NCI-H2227 treated with DMSO at 0.1 percent for 48 hours (cell line): ENCODE results near the gene IGSF9.

Experiments used
- DNase-seq: peaks from one replicate; lab custom pipeline; 2025; lab: John Stamatoyannopoulos, UW

The IGSF9 gene

DNA sequence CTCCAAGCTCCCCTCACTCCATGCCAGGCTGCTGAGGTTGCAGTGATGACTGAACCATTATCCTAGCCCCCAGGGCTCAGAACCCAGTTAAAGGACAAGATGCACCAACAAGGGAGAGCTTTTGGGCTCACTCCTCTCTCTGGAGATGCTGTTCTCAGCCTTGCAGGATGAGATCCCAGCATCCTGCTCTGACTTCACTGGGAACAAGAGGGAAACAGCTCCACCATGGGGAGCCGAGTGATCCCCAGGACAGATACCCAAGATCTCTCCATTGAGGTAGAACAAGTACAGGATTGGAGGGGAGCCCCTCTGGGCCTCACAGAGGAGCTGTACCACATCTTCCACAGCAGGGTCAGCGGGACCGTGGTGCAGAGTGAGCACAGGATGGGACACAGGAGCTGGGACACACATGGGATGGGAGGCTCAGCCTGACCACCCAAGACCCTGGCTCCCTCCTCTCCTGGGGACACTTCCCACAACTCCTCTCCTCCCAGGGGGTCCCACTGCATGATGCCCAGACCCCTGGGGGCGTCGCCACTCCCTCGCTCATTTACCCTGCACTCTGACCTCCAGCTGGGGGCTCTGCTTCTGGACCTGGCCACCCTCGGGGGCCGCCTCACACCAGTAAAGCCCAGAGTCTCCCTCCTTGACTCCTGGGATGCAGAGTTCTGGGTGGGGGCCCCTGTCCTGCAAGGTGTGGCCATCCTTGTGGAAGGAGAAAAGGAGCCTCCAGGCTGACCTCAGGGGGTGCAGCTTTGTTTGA, 27.2 kb upstream of the IGSF9 start:
- DNase-seq = no peak

DNA sequence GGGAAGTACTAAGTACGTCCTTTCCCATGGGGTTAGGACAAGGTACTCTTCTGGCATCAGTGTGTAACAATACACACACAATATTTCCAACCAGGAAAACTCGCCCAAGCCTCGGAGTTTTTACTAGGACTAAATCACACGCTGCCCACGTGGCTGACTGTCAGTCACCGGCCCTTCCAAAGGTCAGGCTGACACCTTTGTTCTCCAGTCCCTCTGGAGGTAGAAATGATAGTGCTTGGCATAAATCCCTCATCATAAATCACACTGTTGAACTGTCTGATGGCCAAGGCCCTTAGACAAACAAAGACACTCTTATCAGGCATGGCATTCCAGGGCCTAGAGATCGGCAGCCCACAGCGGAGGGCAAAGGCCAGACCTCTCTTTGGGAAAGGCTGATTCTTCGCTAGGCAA, 25.5 kb upstream of the IGSF9 start:
- DNase-seq = peak; percentile 34

DNA sequence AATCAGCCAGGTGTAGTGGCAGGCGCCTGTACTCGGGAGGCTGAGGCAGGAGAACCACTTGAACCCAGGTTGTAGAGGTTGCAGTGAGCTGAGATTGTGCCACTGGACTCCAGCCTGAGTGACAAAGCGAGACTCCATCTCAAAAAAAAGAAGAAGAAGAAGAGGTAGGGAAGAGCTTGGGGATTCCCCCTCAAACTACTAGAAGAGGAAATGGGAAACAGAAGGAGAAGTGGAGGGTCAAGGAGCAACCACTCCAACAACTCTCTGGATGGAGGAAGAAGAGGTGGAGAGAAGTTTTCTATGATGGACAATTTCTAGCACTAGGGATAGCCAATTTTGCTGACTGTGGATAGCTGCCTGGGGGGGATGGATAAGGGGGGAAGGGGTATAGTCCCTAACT, 23.5 kb upstream of the IGSF9 start:
- DNase-seq = no peak

DNA sequence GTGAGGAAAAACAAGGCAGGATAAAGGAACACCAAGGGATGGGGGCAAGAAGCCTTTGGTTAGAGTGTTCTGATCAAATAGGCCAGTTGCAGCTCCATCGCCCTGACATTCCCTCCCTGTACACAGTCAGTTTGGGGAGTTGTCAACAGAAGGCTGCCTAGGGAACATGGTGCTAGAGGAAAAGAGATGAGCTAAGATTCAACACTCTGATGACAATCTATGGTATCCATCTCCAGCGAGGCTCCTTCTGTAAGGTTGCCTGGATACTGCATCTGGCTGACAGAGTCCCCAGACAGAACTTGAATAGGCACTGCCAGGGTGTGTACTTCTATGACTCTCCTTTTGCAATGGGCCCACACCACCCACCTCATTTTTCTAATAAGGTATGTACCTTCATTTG, 19.9 kb upstream of the IGSF9 start:
- no peak for DNase-seq

DNA sequence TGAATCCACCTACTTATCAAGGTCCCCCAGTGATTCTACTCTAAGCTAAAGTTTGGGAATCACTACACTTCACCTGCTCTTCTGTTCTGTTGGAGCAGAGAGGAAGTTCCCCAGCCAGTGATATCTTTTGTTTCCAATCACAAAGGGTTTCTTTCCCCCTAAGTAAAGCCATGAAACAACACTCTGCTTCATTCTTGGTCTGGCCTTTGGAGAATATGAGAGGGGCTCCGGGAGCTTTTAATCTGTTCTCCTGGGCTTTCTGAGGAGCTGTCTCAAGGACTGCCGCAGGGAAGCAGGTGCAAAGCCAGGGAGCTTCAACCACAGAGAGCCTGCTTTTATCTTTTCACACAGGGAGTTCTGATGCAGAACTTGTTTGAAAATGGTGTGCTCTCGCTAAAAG, 18.7 kb upstream of the IGSF9 start:
- no peak for DNase-seq

DNA sequence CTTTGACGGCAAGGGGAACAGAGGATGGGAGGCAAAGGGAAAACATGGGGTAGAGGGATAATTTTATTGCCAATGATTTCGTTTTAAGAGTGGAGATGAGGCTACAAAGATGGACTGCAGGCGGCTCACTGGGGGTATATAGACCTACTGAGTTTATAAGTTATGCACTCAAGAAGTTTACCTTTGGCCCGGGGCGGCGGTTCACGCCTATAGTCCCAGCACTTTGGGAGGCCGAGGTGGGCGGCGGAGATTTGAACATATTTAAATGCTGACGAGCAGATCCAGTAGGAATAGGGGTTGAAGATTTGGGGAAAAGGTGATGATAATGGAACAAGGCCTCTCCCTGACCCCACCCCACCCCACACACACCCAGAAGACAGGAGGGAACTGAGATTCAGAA, 16.8 kb upstream of the IGSF9 start:
- DNase-seq = no peak

DNA sequence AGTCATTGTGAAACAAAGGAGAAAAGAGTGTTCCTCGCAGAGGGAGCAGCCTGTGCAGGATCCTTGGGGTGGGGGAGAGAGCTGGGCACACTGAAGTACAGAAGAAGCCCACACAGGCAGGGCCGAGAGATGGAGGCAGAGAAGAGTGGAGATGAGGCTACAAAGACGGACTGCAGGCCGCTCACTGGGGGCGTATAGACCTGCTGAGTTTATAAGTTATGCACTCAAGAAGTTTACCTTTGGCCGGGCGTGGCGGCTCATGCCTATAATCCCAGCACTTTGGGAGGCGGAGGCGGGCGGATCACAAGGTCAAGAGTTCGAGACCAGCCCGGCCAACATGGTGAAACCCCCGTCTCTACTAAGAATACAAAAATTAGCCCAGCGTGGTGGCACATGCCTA, 16.2 kb upstream of the IGSF9 start:
- no peak for DNase-seq

DNA sequence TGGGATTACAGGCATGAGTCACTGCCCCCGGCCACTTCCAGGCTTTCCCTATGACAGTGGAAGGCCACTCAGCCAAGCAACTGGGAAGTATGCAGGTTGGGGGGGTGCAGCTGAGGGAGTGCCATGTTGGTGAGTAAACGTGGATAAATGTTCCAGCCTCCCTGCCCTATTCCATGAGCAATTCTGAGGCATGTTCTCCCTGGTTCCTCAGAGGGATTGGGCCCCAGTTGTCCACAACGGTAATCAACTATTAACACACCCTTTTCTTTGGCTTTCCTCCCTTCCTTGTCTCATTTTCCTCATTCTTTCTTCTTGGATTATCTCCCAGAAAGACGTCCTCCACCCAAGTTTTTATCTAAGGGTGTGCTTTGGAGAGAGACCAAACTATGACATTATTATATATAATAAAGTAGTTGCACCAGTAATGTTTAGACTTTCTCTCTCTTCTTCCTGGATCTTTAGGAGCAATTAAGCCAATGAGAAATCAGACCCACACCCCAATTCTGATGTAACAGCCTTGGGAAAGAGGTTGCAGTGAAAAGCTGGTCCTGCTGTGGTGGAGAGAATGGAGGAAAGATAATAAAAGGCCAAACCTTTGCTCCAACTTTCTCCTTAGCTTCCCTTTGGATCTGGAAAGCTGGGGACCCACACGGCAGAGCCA, 15.4 kb upstream of the IGSF9 start:
- no peak for DNase-seq

DNA sequence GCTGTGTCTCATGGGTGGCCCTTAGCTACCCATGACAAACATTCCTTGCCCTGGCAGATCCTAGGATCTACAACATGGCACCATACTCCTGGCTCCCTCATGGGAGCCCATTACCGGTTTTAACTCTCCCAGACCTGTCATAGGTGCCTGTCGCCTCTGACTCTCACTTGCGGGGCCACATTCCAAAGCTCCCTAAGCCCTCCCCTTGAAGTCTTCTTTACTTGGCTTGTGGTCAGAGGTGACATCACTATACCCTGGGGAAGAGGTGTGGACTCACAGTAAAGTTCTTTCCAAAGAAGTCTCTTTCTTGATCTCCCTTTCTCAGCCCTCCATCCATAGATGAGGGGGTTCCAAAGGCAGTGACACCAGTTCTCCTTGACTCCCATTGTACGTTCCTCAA, 14.0 kb upstream of the IGSF9 start:
- DNase-seq = no peak

DNA sequence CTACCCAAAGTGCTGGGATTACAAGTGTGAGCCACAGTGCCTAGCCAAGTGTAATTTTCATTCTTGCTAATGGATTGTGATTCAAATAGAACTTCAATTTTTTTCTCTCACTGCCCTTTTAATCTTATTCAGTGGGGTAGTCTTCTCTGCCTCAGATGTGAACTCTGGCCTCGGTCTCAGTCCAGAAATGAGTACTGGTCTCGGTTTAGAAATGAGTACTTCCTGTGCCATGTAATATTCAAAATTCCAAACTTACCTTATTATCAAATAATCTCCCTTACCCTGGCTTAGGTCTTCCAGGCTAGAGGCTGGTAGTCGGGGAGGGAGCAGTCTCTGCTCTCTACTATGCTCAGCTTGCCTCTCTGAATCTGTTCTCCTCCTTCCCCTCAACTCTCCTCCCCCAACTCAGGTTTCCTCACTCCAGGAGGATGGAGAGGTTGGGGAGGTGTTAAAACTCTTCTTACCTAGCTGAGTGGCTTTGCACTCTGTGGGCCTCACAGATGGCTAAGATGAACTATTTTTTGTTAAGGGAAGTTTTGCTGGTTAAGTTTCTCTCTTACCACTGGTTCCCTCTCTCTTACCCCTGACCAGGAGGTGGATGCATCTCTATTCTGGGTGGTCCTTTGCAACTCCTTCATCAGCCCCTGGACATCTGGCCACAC, 13.4 kb upstream of the IGSF9 start:
- no peak for DNase-seq

DNA sequence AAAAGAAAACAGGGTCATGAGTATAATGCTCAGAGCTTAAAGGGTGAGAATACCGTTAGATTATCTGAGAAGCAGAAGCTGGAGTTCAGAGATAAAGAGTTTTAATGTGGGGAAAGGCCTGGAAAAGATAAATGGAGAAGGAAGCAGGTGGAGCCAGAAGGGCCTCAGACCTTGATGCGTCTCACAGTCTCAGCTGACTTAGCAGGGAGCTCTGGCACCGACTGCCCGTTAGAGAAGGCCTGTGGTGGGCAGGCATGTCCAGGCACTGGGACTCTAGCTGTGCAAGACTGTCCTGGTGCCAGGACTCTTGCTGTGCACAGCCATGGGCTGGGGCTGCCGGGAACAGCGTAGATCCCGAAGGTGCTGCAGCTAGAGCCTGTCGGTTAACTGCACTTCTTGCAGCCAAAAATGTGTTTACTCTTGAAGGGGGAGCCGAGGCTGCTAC, 12.4 kb upstream of the IGSF9 start:
- no peak for DNase-seq

DNA sequence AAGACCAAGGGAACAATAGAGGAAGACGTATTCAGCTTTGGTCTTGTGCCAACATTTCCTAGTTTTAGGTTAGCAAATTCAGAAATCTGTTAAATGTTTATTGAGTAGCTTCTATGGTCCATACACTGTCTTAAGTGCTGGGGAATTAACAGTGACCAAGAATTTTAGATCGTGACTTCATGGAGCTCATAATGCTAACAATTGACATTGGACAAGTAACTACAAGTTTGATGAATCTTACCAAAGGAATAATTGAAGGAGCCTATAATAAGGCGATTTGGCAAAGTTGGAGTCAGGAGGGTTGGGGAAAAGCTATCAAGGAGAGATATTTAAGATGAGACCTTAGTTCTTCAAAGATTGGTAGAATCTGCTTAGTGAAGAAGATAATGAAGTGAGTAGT, 10.0 kb upstream of the IGSF9 start:
- DNase-seq = no peak

DNA sequence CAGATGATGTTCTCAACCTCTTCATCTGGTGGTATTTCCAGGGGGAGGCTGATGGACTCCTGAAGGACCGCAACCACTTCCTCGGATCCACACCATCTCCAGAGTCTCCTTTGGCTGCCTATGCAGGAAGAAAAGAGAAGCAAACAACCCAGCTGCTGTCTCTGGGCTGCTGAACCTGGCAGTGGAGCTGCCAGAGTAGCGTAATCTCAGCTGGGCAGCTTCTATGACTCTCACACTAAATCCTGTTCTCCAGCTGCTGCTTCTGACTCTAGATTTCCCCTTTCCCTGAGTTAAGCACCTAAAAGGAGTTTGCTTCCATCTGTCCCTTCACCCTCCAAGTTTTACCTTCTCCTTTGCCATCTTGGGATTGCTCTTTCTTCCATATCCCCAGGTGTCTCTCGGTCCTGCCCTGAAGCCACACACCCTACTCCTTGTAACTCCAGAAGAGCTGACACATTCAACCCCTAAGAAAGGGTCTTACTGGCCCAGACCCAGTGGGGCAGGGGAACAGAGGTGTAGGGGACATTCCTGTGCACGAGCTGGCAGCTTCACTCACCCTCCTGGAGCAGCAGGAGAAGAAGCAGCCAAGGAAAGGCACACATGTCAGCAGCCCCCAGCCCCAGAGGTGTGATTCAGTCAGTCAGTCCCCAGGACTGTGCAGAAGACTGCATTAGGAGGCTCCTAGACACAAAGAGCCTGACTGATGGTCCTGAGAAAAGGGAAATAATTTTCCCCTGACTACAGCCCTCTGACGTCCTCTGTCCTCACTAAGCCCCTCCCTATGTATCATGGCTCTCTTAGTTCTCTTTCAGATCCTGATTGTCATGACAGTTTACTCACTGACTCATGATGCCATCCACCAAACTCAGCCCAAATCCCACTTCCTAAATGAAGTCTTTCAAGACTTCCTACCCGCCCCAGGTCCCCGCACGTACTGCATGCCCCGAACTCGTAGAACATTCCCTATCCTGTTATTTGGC, 8.4 kb upstream of the IGSF9 start, which contains the start of gene SLAMF9:
Gene SLAMF9 (minus strand): TSS at position 702 of the 980 bp plus-strand sequence. CDS start 100 bp downstream, at position 602.
- DNase-seq = no peak

DNA sequence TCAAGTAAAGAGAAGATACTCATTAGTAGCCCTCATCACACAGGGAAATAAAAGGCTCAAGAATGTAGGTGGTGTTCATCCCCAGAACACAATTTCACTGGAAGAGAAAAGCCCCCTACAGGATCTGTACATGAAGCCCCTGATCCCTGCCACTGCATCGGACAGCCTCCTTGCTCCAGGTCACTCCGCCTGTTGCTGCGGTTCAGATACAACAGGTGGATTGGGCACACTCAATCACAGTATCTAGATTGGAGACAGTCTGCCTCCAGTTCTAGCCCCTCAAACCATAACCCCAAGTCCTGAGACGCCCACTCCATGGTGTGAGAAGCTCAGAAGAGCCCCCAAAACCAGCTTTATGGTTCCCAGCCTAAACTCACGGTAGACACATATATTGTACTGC, 7.5 kb upstream of the IGSF9 start:
- no peak for DNase-seq

DNA sequence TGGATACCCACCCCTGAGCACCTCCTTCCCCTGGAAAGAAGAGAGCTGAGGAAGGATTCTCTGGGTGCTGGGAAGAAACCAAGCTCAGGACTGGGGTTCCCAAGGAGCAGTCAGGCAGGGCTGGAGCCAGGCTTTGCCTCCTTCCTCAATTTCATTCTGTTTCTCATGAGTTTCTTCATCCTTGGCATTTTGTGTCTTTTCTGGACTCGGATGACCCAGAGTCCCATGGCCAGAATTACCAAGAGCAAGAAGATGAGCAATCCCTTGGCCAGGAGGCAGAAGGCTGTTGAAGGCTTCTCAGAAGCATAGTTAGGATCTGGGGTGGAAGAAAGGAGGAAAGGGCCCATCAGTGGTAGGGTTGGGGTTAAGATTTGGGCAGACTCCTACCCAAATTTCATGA, 6.1 kb upstream of the IGSF9 start:
- DNase-seq = no peak

DNA sequence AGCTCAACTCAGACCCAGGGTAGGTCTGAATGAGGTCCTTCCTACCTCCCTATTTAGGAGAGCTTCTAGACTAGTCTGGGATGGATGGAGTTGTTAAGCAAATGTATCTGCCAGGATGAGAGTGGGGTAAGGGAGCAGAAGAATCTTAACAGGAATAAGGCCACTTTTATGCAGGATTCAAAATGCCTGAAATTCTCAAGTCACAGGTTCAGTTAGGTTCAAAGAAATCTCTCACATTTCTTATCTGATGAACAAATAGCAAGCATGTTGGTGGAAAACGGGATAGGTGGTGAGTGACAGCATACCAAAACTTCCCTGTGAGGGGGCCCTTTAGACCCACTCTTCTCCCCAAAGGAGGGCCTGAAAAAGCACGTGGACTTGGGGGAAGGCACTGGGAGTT, 5.6 kb upstream of the IGSF9 start:
- DNase-seq = no peak

DNA sequence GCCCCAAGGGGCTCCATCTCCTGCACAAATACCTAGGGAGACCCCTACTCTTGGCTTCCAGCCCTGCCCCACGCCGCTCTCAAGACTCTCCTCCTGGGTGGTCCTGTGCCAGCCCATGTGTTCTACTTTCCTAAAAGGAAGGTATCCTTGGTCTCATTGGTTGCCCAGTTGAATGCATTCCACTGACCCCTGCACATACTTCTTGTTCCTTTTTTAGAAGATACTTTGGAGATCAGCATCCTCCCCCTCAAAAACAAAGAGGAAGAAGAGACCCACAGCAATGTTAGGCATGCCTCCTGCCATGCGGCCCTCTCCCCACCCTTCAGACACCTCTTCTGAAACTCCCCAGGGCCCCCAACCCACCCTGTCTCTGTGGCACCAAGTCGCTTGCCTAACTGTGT, 4.6 kb upstream of the IGSF9 start:
- DNase-seq = no peak

DNA sequence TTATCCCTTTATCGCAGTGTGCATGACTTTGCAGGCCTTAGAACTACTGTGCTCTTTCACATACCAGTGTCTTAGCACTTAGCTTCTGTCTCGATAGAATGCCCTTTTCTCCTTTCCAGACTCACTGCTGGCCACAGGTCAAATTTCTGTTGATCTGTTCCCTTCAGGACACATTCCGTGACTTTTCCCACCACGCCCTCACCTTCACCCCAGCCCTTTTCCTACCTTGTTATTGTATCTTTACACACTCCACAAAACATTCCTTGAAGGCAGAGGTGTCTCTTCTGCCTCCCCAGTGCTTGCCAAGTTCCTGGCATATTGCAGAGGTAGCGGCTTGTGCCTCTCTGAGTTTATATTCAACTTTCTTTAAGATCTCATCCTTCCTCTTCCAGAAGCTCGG, 3.7 kb upstream of the IGSF9 start:
- DNase-seq = no peak

DNA sequence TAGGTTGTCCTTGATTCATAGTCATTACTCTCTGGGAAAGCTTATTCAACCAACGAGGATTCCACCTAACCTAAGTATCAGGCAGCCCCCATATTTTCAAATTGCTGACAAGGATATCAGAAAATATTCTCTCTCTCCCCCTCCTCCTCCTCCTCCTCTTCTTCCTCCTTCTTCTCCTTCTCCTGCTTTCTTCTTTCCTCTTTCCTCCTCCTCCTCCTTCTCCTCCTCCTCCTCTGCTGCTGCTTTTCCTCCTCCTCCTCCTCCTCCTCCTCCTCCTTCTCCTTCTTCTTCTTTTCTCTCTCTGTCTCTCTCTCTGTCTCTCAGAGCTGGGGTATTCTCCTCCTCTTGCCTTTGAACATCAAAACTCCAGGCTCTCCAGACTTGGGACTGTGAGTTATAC, 2.5 kb upstream of the IGSF9 start:
- DNase-seq = no peak

DNA sequence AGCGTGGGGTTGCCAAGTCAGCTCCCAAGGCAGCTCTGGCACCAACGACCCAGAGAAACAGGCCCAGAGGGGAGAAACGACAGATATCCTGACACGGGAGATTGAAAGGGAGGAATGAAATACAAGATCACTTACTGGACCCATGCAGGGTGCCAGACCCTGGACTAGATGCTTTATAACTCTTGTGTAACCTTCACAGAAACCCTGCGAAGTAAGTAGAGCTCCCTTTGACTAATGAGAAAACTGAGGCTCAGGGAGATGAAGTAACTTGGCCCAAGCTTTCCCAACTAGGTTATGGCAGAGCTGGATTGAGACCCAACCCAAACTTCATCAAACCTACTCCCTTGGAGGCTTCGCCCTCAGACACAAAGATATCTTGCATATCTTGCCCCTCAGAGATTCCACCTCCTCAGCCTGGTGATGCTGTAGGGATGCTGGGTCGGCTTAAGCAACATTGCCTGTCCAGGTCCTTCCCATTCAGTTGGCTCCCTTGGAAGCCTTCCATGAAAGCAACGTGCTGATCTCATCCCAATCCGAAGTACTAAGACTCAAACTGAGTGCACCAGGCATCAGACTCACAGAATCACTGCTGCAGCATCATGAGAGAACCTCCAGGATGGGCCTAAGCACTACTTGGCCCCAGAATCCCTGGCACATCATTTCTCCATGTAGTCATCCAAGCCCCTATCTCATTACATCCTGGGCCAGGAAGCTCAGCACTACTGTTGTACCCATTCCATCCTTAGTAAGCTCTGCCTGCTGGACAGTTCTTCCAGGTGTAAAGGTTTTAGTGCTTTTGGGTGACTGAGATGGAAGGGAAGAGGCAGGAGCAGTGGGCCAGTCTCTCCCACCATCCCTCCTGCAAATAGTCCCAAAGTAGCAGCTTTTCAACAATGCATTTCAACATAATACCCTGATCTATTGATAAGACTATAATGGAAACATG, 1.1 kb upstream of the IGSF9 start:
- no peak for DNase-seq
